ENCODE results near the gene DAPP1. TPM values are rescaled to one million over a fixed set of nuclear protein-coding genes. Genes with fewer than 3 reads are reported as not detected.

DAPP1 gene
- total and polyA plus RNA-seq, 2 of the 4 experiments (the other 2 are of a cell fraction), result not detected

- Histone ChIP-seq H4K5ac (ENCODE audit: low read depth, low read length) (no peak overlapping the region), H2BK15ac (ENCODE audit: low read depth, low read length) (no peak overlapping the region), H3K9ac (ENCODE audit: low read depth, low read length) (no peak overlapping the region), H2BK5ac (ENCODE audit: low read depth, low read length, poor library complexity, severe bottlenecking) (no peak overlapping the region), H2AK5ac (ENCODE audit: low read depth, low read length) (no peak overlapping the region), H4K91ac (ENCODE audit: insufficient read depth, low read depth, low read length) (no peak overlapping the region), H3K14ac (replicated peaks; ENCODE audit: low read depth, low read length) (no peak overlapping the region), H3K9me3 (ENCODE audit: control insufficient read depth, insufficient read depth, low read length) (no peaks in the 10 kb centered on the region), H3K9me1 (ENCODE audit: insufficient read depth, low read length) (no peaks in the 10 kb centered on the region), H2AK9ac (replicated peaks; ENCODE audit: low read depth, low read length, poor library complexity) (no peak overlapping the region), H4K20me1 (ENCODE audit: insufficient read depth, low read length) (no peaks in the 10 kb centered on the region), H2BK120ac (ENCODE audit: low read depth, low read length) (no peak overlapping the region), H3K56ac (ENCODE audit: extremely low read depth, insufficient read depth, low read length) (no peak overlapping the region), H3K4ac (ENCODE audit: low read depth, low read length) (no peak overlapping the region), H2BK20ac (ENCODE audit: low read depth, low read length) (no peak overlapping the region), H3K18ac (ENCODE audit: low read depth, low read length) (no peak overlapping the region), H3K4me2 (ENCODE audit: low read depth, low read length) (no peak overlapping the region), H3K36me3 (ENCODE audit: control insufficient read depth, insufficient read depth, low read length) (no peaks in the 10 kb centered on the region), H3K27ac (ENCODE audit: insufficient read depth, low read length) (no peak overlapping the region), H2AFZ (replicated peaks; ENCODE audit: low read length, poor library complexity) (no peak overlapping the region), H3K27me3 (ENCODE audit: control insufficient read depth, insufficient read depth, low read length) (peaks cover 2% of the 10 kb centered on the region; the same call in 1 of the 2 replicates), H4K8ac (ENCODE audit: low read depth in 2 of 2, low read length in 2 of 2) (no peak overlapping the region), H3K23ac (ENCODE audit: low read depth, low read length) (no peak overlapping the region), H3K4me3 (ENCODE audit: insufficient read depth, low read depth, low read length) (no peak overlapping the region), H3K79me1 (ENCODE audit: low read depth in 1 of 2, low read length in 2 of 2) (no peaks in the 10 kb centered on the region), H3K4me1 (ENCODE audit: control insufficient read depth, insufficient read depth, low read length) (no peaks in the 10 kb centered on the region)
- DNase-seq (no peak), ATAC-seq (ENCODE audit: low read depth) (no peak)
- no CpG with 5 or more reads among the region's 1 CpG for WGBS, 2 experiments (ENCODE audit: extremely low coverage in 2 of 2, insufficient read length in 1 of 2)
- intact Hi-C loops (cut with micrococcal nuclease), result loop anchor here (5.0 to 10.0 kb wide), 3 partner anchors 76 to 254 kb away; partner anchors contain the start of gene DNAJB14
- BruUV-seq (replicated peaks), result no TSS peak
- in situ Hi-C loops (cut with MboI; ENCODE audit: low sequenced_read_pairs), result no loop called here
- CTCF ChIA-PET, result interaction anchor here (0.9 to 1.5 kb wide), 4 partner anchors 10 to 248 kb away, joined by 3 to 4 read pairs (median 3); no protein-coding TSS in a partner anchor
- no peak for TF ChIP-seq RAD21 (IDR thresholded peaks at IDR 0.05; ENCODE audit: low read length)
- no peak for TF ChIP-seq NFE2L2 (IDR thresholded peaks at IDR 0.05; ENCODE audit: low read depth, low read length)
- TF ChIP-seq SMC3 (IDR thresholded peaks at IDR 0.05; ENCODE audit: low read depth, low read length), result no peak
- TF ChIP-seq RCOR1 (IDR thresholded peaks at IDR 0.05; ENCODE audit: insufficient replicate concordance, low read length), result no peak
- no peak for TF ChIP-seq MAZ (IDR thresholded peaks at IDR 0.05; ENCODE audit: borderline replicate concordance, low read depth, low read length)
- TF ChIP-seq ELK1 (IDR thresholded peaks at IDR 0.05; ENCODE audit: borderline replicate concordance, low read depth, low read length), result no peak
- no peak for TF ChIP-seq CTCF (conservative IDR thresholded peaks at IDR 0.05; ENCODE audit: low read depth, low read length)
- TF ChIP-seq CHD1 (IDR thresholded peaks at IDR 0.05; ENCODE audit: low read depth, low read length), result no peak
- no peak for TF ChIP-seq RFX5 (IDR thresholded peaks at IDR 0.05; ENCODE audit: low read depth, low read length)
- no peak for TF ChIP-seq CEBPB (IDR thresholded peaks at IDR 0.05; ENCODE audit: low read depth, low read length)
- no peak for TF ChIP-seq BHLHE40 (IDR thresholded peaks at IDR 0.05; ENCODE audit: low read depth, low read length)
- TF ChIP-seq POLR2A (IDR thresholded peaks at IDR 0.05; ENCODE audit: low read depth, low read length), result no peak
- TF ChIP-seq FOS (IDR thresholded peaks at IDR 0.05; ENCODE audit: low read depth, low read length), result no peak
- dilution Hi-C loops (cut with HindIII; ENCODE audit: low sequenced_read_pairs, unreplicated experiment), result no loop called here
- POLR2A ChIA-PET (ENCODE audit: unreplicated experiment), result no interaction called here
These were observed 5.5 kb upstream of the DAPP1 start for GRCh38 chr4:99811117-99811516.
